LNCaP clone FGC (cell line): ENCODE data around the gene C20orf141.

Source experiments
- DNase-seq: peaks from one replicate; pipeline ENCODE4 v3.0.0-alpha.2; 2011; ENCODE audit warnings: low read depth
- H3K4me3 ChIP-seq: 2 replicates; pipeline ENCODE4 v1.5.1; 2011; ENCODE audit warnings: mild to moderate bottlenecking, low read depth, low read length, control low read depth
- CTCF ChIP-seq: IDR thresholded peaks from 2 replicates; pipeline ENCODE4 v1.5.1; 2012; ENCODE audit warnings: mild to moderate bottlenecking; ENCODE audit not compliant: control insufficient read depth, insufficient read depth; ENCODE audit errors: extremely low read depth

The C20orf141 gene

GRCh38 chr20:2795451-2795850 is 19.3 kb upstream of the C20orf141 start:
- DNase-seq = no peak
- H3K4me3 ChIP-seq = no peak overlapping the region
- TF ChIP-seq CTCF = no peak

DNA sequence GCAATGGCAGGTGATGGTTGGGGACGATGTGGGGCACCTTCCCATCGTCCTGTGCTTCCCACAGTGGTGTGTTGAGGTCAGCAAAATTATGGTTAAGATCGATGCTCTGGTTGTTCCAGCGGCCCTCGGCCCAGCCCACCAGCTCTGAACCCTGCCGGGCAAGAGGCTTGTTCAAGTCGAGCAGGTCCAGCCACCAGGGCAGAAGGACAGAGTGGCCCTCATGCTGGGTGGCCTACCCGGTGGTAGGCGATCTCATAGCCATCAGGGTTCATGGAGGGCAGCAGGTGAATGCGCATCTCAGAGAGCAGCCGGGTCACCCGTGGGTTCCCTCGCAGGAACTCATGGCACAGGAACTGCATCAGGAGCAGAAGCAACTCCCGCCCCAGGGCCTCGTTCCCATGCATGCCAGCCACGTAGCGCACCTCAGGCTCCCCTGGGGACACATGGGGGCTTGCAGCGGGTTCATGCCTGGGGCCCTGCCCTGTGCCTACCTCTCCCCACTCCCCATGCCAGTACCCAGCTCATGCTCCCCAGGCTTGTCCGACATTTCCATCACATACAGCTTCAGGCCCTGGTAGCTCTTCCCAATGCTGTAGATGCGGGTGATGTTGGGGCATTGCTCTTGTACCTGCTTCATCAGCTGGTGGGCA is 18.7 kb upstream of the C20orf141 start:
- H3K4me3 ChIP-seq = no peak overlapping the region
- TF ChIP-seq CTCF = no peak
- no peak for DNase-seq

- no peak overlapping the region for H3K4me3 ChIP-seq
- no peak for DNase-seq
- TF ChIP-seq CTCF = no peak
Observed at GRCh38 chr20:2797136-2797983, 17.4 kb upstream of the C20orf141 start.

DNA sequence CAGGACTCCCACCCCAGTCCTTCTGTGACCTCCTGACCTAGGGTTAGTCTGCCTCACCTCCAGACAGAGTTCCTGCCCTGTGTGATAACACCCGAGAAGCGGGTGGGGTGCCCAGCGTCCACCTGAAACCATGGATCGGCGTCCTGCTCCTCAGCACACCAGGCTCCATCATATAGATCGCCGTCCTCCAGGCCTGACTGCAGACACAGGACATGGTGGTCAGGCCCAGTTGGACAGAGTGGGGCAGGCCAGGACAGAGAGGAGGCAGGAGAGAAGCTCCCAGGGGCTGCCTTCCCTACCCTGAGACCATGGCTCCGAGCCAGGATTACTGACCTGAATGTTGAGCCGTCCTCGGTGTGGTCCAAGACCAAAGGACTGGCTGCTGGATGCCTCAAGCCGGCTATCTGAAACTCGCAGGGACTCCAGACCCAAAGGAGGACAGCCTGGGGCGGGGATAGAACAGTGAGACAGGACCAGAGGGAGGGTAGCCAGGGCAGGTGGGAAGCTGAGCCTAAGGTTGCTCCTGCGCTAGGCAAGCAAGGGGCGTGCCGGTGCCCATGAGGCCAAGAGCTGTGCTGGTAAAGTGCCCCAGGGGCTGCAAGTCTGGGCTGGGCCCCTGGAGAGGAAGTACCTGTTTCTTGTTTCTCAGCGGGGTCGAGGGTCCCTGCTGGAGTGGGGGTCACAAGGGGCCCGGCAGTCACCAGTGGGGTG is 16.5 kb upstream of the C20orf141 start:
- DNase-seq = no peak
- no peak for TF ChIP-seq CTCF
- H3K4me3 ChIP-seq = no peak overlapping the region

- no peak overlapping the region for H3K4me3 ChIP-seq
- no peak for TF ChIP-seq CTCF
- no peak for DNase-seq
Observed at GRCh38 chr20:2798814-2799213, 16.0 kb upstream of the C20orf141 start.

DNA sequence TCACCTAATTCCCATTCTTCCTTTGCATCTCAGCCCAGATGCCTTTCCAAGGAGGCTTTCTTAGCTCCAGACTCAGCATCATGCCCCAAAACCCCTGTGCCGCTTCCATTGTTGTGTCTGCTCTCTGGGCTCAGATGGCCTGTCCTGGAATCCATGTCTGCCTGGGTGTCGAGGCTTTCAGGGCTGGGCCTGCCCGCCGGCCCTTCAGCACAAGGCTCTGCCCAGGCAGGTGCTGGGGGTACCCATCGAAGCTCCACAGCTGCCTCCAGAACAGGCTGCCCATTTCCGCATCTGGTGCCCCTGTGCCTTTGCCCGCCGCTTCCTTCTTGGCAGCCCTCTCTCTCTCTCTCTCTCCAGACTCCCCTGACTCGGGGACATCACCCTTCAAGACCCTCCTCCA is 15.5 kb upstream of the C20orf141 start:
- H3K4me3 ChIP-seq = no peak overlapping the region
- TF ChIP-seq CTCF = no peak
- no peak for DNase-seq
